Esophagus muscularis mucosa (tissue), 3 donors: ENCODE measurements around the gene PRODH.

Experiments
- EP300 ChIP-seq: sonication (generic); formaldehyde crosslinking; IDR thresholded peaks from one replicate; pipeline ENCODE4 v1.6.1; 2017; ENCODE audit warnings: antibody characterized with exemption
- TF ChIP-seq, protein P1 (sequence below), 3 experiments: fragments of 200-600 bp in 2 of 3; fragments of 450-650 bp in 1 of 3; sonication (generic) in 2 of 3; IDR thresholded peaks; one replicate each; pipeline ENCODE4 v1.5.1; 2017 to 2019; ENCODE audit warnings: antibody characterized with exemption in 3 of 3, mild to moderate bottlenecking in 2 of 3, moderate library complexity in 1 of 3

DNA sequence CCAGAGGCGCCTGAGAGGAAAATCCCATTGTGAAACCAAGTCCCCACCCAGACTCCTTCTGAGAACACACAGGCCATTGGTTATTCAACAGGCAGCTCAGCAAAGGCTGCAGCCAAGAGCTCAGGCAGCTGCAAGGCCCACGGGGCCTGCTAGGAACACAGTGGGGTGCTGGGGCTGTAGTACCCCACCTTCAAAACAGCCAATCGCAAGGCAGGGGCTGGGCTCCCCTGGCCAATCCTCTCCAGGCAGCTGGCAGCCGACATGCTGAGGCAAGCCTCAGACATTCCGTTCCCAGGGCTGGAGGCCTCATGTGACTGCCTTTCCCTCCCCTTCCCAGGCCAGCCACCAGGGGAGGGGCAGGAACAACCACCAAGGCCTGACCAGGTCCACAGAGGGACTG, 6.6 kb downstream of the PRODH start:
- TF ChIP-seq, protein P1, sequence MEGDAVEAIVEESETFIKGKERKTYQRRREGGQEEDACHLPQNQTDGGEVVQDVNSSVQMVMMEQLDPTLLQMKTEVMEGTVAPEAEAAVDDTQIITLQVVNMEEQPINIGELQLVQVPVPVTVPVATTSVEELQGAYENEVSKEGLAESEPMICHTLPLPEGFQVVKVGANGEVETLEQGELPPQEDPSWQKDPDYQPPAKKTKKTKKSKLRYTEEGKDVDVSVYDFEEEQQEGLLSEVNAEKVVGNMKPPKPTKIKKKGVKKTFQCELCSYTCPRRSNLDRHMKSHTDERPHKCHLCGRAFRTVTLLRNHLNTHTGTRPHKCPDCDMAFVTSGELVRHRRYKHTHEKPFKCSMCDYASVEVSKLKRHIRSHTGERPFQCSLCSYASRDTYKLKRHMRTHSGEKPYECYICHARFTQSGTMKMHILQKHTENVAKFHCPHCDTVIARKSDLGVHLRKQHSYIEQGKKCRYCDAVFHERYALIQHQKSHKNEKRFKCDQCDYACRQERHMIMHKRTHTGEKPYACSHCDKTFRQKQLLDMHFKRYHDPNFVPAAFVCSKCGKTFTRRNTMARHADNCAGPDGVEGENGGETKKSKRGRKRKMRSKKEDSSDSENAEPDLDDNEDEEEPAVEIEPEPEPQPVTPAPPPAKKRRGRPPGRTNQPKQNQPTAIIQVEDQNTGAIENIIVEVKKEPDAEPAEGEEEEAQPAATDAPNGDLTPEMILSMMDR (IDR thresholded peaks at IDR 0.05), result no peak
- no peak for TF ChIP-seq EP300
